Neural cell (in vitro differentiated cells): ENCODE measurements around the gene GGT1.

ENCODE experiments used
- CTCF ChIP-seq: fragments of 450-650 bp; IDR thresholded peaks from 2 replicates; pipeline ENCODE4 v1.5.1; 2014; ENCODE audit warnings: antibody characterized with exemption, mild to moderate bottlenecking, moderate library complexity; ENCODE audit not compliant: poor library complexity, severe bottlenecking
- EP300 ChIP-seq: fragments of 450-650 bp; conservative IDR thresholded peaks from 2 replicates; pipeline ENCODE4 v1.6.1; 2014; ENCODE audit warnings: antibody characterized with exemption, mild to moderate bottlenecking, moderate library complexity; ENCODE audit not compliant: poor library complexity, severe bottlenecking
- EZH2 ChIP-seq: fragments of 200-600, 300-800 bp; shearing (Covaris generic), sonication (generic); IDR thresholded peaks from 2 replicates; pipeline ENCODE4 v1.6.1; 2014; ENCODE audit warnings: antibody characterized with exemption, low read length, borderline replicate concordance, mild to moderate bottlenecking; ENCODE audit not compliant: insufficient read depth, poor library complexity, severe bottlenecking
- POLR2AphosphoS5 ChIP-seq: IDR thresholded peaks from 2 replicates; pipeline ENCODE4 v1.6.1; 2012
- REST ChIP-seq: IDR thresholded peaks from 2 replicates; pipeline ENCODE4 v1.6.1; 2012; ENCODE audit warnings: borderline replicate concordance
- TAF1 ChIP-seq: IDR thresholded peaks from 2 replicates; pipeline ENCODE4 v1.6.1; 2012; ENCODE audit warnings: low read depth

GRCh38 chr22:24595863-24596262 is 7.1 kb upstream of the GGT1 start:
- no peak for TF ChIP-seq CTCF
- no peak for TF ChIP-seq REST
- TF ChIP-seq POLR2AphosphoS5: no peak
- TF ChIP-seq EP300: no peak
- TF ChIP-seq EZH2: no peak
- TF ChIP-seq TAF1: no peak
